Endothelial cell of umbilical vein (primary cell): ENCODE measurements around the gene RTN4RL1. TPM values are rescaled to one million over a fixed set of nuclear protein-coding genes. Genes with fewer than 3 reads are reported as not detected.
A peak's percentile ranks its signal among the peaks of the same experiment; 100 is the strongest.

Experiments
- Bru-seq: library from RNA; stranded (reverse); fragments of 400-500 nt; gene quantifications from one replicate; lab custom pipeline; 2021; lab: Mats Ljungman, UMichigan
- BruChase-seq, 2 experiments: library from RNA; stranded (reverse); fragments of 400-500 nt; gene quantifications; one replicate each; lab custom pipeline; 2021; lab: Mats Ljungman, UMichigan
- BruUV-seq: library from RNA; stranded (reverse); fragments of 400-500 nt; replicated peaks from 2 replicates; lab custom pipeline; 2021; lab: Mats Ljungman, UMichigan
- CTCF ChIA-PET: fragments of 300-600, 350-600 bp; sonication (Branson Sonifier 250); formaldehyde crosslinking; loops from one replicate; lab custom pipeline; 2021; ENCODE audit warnings: antibody characterized with exemption, inconsistent platforms; lab: Charles Lee
- POLR2A ChIA-PET: fragments of 300-600, 350-600 bp; sonication (Branson Sonifier 250); formaldehyde crosslinking; loops from one replicate; lab custom pipeline; 2021; ENCODE audit warnings: antibody characterized with exemption, inconsistent platforms; lab: Charles Lee
- DNase-seq: peaks from one replicate; pipeline ENCODE4 v3.0.0-alpha.2; 2011; ENCODE audit warnings: low read depth, low spot score
- FAIRE-seq: peaks from 2 replicates; lab custom pipeline; 2011; peaks lifted over from hg19 to GRCh38; lab: Jason Lieb, UNC
- H2AFZ ChIP-seq: 2 replicates; pipeline ENCODE4 v1.6.0; 2012; ENCODE audit warnings: low read depth, low read length, control low read depth, inconsistent platforms
- H3K27ac ChIP-seq: 2 replicates; pipeline ENCODE4 v1.5.1; 2011; ENCODE audit warnings: low read depth, mild to moderate bottlenecking, control low read depth, low read length, moderate library complexity; ENCODE audit not compliant: insufficient read depth
- H3K27me3 ChIP-seq, 2 experiments: 2 replicates each; pipeline versions ENCODE4 v1.6.0 to v1.6.1; 2011; ENCODE audit warnings: low read length in 2 of 2, mixed read lengths in 1 of 2; ENCODE audit not compliant: control insufficient read depth in 2 of 2, insufficient read depth in 2 of 2
- H3K36me3 ChIP-seq, 2 experiments: 2 replicates in 1 of 2; 3 replicates in 1 of 2; pipeline ENCODE4 v1.5.1; 2011; ENCODE audit warnings: low read length in 2 of 2, mild to moderate bottlenecking in 1 of 2, moderate library complexity in 1 of 2; ENCODE audit not compliant: control insufficient read depth in 2 of 2, insufficient read depth in 2 of 2; ENCODE audit errors: extremely low read depth in 1 of 2
- H3K4me1 ChIP-seq: 3 replicates; pipeline ENCODE4 v1.5.1; 2011; ENCODE audit warnings: mild to moderate bottlenecking, low read length; ENCODE audit not compliant: control insufficient read depth, insufficient read depth; ENCODE audit errors: extremely low read depth
- H3K4me2 ChIP-seq: 2 replicates; pipeline ENCODE4 v1.6.1; 2011; ENCODE audit warnings: low read length, control low read depth, mixed read lengths; ENCODE audit not compliant: insufficient read depth
- H3K4me3 ChIP-seq, 3 experiments: fragments of 200-600 bp in 1 of 3; sonication (generic), shearing (Covaris generic) in 1 of 3; replicated peaks in 1 of 3; 2 replicates each; pipeline ENCODE4 v1.5.1; 2011 to 2016; ENCODE audit warnings: control low read depth in 3 of 3, low read length in 3 of 3, mild to moderate bottlenecking in 2 of 3, inconsistent platforms in 1 of 3, low read depth in 1 of 3, moderate library complexity in 1 of 3; ENCODE audit not compliant: insufficient read depth in 1 of 3
- H3K79me2 ChIP-seq: 2 replicates; pipeline ENCODE4 v1.6.0; 2012; ENCODE audit warnings: low read length, inconsistent platforms; ENCODE audit not compliant: control insufficient read depth, insufficient read depth
- H3K9ac ChIP-seq: replicated peaks from 2 replicates; pipeline ENCODE3; 2011; ENCODE audit warnings: low read length, control low read depth; ENCODE audit not compliant: insufficient read depth; ENCODE audit errors: extremely low read depth
- H3K9me1 ChIP-seq: replicated peaks from 3 replicates; pipeline ENCODE4 v1.6.0; 2011; ENCODE audit warnings: mild to moderate bottlenecking, low read length; ENCODE audit not compliant: control insufficient read depth, insufficient read depth; ENCODE audit errors: extremely low read depth
- H3K9me3 ChIP-seq: replicated peaks from 2 replicates; pipeline ENCODE4 v1.5.1; 2012; ENCODE audit warnings: low read length, inconsistent platforms; ENCODE audit not compliant: control insufficient read depth, insufficient read depth
- H4K20me1 ChIP-seq: replicated peaks from 2 replicates; pipeline ENCODE3; 2011; ENCODE audit warnings: mild to moderate bottlenecking, low read length; ENCODE audit not compliant: control insufficient read depth, insufficient read depth; ENCODE audit errors: extremely low read depth
- CTCF ChIP-seq, 2 donors: IDR thresholded peaks; 1 replicate in 1 of 2; 2 replicates in 1 of 2; pipeline ENCODE4 v1.5.1; 2011; ENCODE audit warnings: low read length in 2 of 2, mild to moderate bottlenecking in 2 of 2, moderate library complexity in 2 of 2, control low read depth in 1 of 2, inconsistent platforms in 1 of 2, low read depth in 1 of 2; ENCODE audit not compliant: insufficient read depth in 1 of 2; ENCODE audit errors: extremely low read depth in 1 of 2
- EZH2 ChIP-seq: IDR thresholded peaks from 2 replicates; pipeline ENCODE4 v1.6.1; 2012; ENCODE audit warnings: borderline replicate concordance, low read depth, mild to moderate bottlenecking, moderate library complexity, low read length, inconsistent platforms; ENCODE audit not compliant: severe bottlenecking
- FOS ChIP-seq: IDR thresholded peaks from 2 replicates; pipeline ENCODE4 v1.6.1; 2011; ENCODE audit warnings: mild to moderate bottlenecking, low read length, moderate library complexity, borderline replicate concordance; ENCODE audit not compliant: insufficient read depth
- GATA2 ChIP-seq: IDR thresholded peaks from 2 replicates; pipeline ENCODE4 v1.7.0; 2011; ENCODE audit warnings: low read depth, mild to moderate bottlenecking, moderate library complexity, mixed read lengths, low read length; ENCODE audit not compliant: insufficient read length, insufficient read depth
- JUN ChIP-seq: IDR thresholded peaks from 2 replicates; pipeline ENCODE4 v1.6.1; 2011; ENCODE audit warnings: borderline replicate concordance, low read depth; ENCODE audit not compliant: insufficient read length, insufficient read depth
- MAX ChIP-seq: IDR thresholded peaks from 2 replicates; pipeline ENCODE4 v1.6.1; 2011; ENCODE audit not compliant: insufficient read depth, insufficient read length
- MYC ChIP-seq: IDR thresholded peaks from one replicate; pipeline ENCODE4 v1.6.1; 2011; ENCODE audit warnings: mild to moderate bottlenecking, low read depth, low read length
- POLR2A ChIP-seq: IDR thresholded peaks from 2 replicates; pipeline ENCODE4 v1.6.1; 2012; ENCODE audit warnings: low read depth, mild to moderate bottlenecking, control low read depth, low read length
- POLR2AphosphoS5 ChIP-seq: IDR thresholded peaks from 2 replicates; pipeline ENCODE4 v1.6.1; 2012; ENCODE audit warnings: low read depth, mild to moderate bottlenecking, control low read depth, low read length, moderate library complexity; ENCODE audit not compliant: insufficient read depth
- dilution Hi-C: fragments of 300-500 bp; cut with MboI; formaldehyde crosslinking; loops from one replicate; pipeline ENCODE4 v1.15.0; 2019; ENCODE audit warnings: low sequenced_read_pairs; ENCODE audit not compliant: extremely low pct_ligation_motif_present
- intact Hi-C: fragments of 100-400 bp; cut with micrococcal nuclease; formaldehyde crosslinking; loops from one replicate; pipeline ENCODE4 v1.10.0; 2022
- long read RNA-seq: library from polyadenylated mRNA; stranded (forward); transcript quantifications from one replicate; pipeline ENCODE4 v2.0.0, GENCODE V29; 2021
- polyA minus RNA-seq, 3 experiments: library from RNA; depleted of rRNA, polyadenylated mRNA; stranded (reverse); fragments of >200 nt; gene quantifications; 1 replicate in 1 of 3; 2 replicates in 2 of 3; pipeline ENCODE4 v1.2.3, GENCODE V29; 2011
- polyA plus RNA-seq, 4 experiments: library from polyadenylated mRNA; depleted of rRNA in 3 of 4; stranded (reverse) in 3 of 4; unstranded in 1 of 4; fragments of >200 nt; gene quantifications; 2 replicates each; pipeline versions ENCODE4 v1.2.1 to v1.2.3, GENCODE V29; 2011 to 2012; ENCODE audit warnings: missing spikeins in 1 of 4
- total RNA-seq: library from RNA; stranded (reverse); gene quantifications from 2 replicates; pipeline ENCODE4 v1.2.3, GENCODE V29; 2021

The RTN4RL1 gene
- total RNA-seq (not detected in 2 replicates), polyA plus RNA-seq (0.03 and 0.04 TPM in 2 replicates), polyA minus RNA-seq (0.08 TPM in 1 of 2 replicates, not detected in the other), Bru-seq, nascent RNA (percentile 10 among the genes with signal in this experiment), BruChase-seq, experiment 1, labeled RNA remaining after a 6-hour chase (percentile 5 among the genes with signal in this experiment), BruChase-seq, experiment 2, labeled RNA remaining after a 2-hour chase (percentile 2 among the genes with signal in this experiment)
- polyA plus RNA-seq (2011; cell fraction: cytosol; rRNA removed), result 0.03 TPM in 2 replicates
- polyA plus RNA-seq (2011; cell fraction: nucleus; rRNA removed), result not detected in 2 replicates
- polyA plus RNA-seq (2012), result 0.04 and 0.11 TPM in 2 replicates
- not detected for polyA minus RNA-seq (2011; cell fraction: cytosol; rRNA and poly(A)+ RNA removed)
- polyA minus RNA-seq (2011; cell fraction: nucleus; rRNA and poly(A)+ RNA removed), result not detected in 2 replicates
- long read RNA-seq, result 0 reads

- DNase-seq (no peak), FAIRE-seq (no peak)
- H4K20me1 ChIP-seq, result no peaks in the 10 kb centered on the region
- no peak within 1 kb of the TSS for H3K9ac ChIP-seq
- peaks cover 17% of the 10 kb centered on the region for H3K4me1 ChIP-seq
- ChIA-PET POLR2A (no interaction called here), CTCF (interaction anchor here (0.8 to 9.5 kb wide), 23 partner anchors 11 to 366 kb away, joined by 3 to 270 read pairs (median 4); partner anchors contain the start of gene OVCA2)
- peak within 1 kb of the TSS; percentile 66 for H2AFZ ChIP-seq
- H3K36me3 ChIP-seq, result no peaks in the 10 kb centered on the region
- no peaks in the 10 kb centered on the region for H3K9me1 ChIP-seq
- no peaks in the 10 kb centered on the region for H3K9me3 ChIP-seq
- H3K4me2 ChIP-seq, result peak within 1 kb of the TSS; percentile 28
- no peaks in the 10 kb centered on the region for H3K79me2 ChIP-seq
- intact Hi-C loops (no loop called here), dilution Hi-C loops (no loop called here)
- peaks cover 35% of the 10 kb centered on the region in 2 experiments for H3K27me3 ChIP-seq
- H3K4me3 ChIP-seq, result peak within 1 kb of the TSS; percentile 12 to 27 (median 13)
- no peak within 1 kb of the TSS for H3K27ac ChIP-seq
- no peak for TF ChIP-seq FOS
- TF ChIP-seq CTCF (IDR thresholded peaks at IDR 0.05; ENCODE audit: extremely low read depth in 1 of 2, insufficient read depth in 1 of 2, low read depth in 1 of 2, low read length in 2 of 2), result no peak
- TF ChIP-seq JUN, result no peak
- TF ChIP-seq EZH2, result no peak
- TF ChIP-seq POLR2AphosphoS5, result no peak
- TF ChIP-seq POLR2A, result no peak
- TF ChIP-seq MYC, result no peak
- TF ChIP-seq GATA2, result no peak
- TF ChIP-seq MAX, result no peak
- no TSS peak for BruUV-seq
Observed at GRCh38 chr17:2025220-2025621, at the start of gene RTN4RL1. TSS of gene RTN4RL1 (minus strand) at chr17:2025334. CDS start at chr17:2024865, 469 bp downstream.
